Astrocyte of the cerebellum (primary cell): ENCODE data around the gene IGSF21.

Experiments
- DNase-seq: peaks from one replicate; pipeline ENCODE4 v3.0.0-alpha.2; 2011; ENCODE audit warnings: low read depth
- H3K4me3 ChIP-seq: 2 replicates; pipeline ENCODE4 v1.5.1; 2011; ENCODE audit warnings: mild to moderate bottlenecking, low read depth, low read length, moderate library complexity
- in situ Hi-C: cut with HindIII; loops from 2 replicates; pipeline ENCODE4 v1.10.0; 2017; ENCODE audit warnings: low sequenced_read_pairs
- TF ChIP-seq, protein P1 (sequence below): IDR thresholded peaks from 2 replicates; pipeline ENCODE4 v1.5.1; 2012; ENCODE audit warnings: low read length, low read depth, moderate library complexity, mild to moderate bottlenecking; ENCODE audit errors: missing control alignments

IGSF21 gene

GRCh38 chr1:18417316-18418269 is 310.0 kb downstream of the IGSF21 start:
- TF ChIP-seq, protein P1, sequence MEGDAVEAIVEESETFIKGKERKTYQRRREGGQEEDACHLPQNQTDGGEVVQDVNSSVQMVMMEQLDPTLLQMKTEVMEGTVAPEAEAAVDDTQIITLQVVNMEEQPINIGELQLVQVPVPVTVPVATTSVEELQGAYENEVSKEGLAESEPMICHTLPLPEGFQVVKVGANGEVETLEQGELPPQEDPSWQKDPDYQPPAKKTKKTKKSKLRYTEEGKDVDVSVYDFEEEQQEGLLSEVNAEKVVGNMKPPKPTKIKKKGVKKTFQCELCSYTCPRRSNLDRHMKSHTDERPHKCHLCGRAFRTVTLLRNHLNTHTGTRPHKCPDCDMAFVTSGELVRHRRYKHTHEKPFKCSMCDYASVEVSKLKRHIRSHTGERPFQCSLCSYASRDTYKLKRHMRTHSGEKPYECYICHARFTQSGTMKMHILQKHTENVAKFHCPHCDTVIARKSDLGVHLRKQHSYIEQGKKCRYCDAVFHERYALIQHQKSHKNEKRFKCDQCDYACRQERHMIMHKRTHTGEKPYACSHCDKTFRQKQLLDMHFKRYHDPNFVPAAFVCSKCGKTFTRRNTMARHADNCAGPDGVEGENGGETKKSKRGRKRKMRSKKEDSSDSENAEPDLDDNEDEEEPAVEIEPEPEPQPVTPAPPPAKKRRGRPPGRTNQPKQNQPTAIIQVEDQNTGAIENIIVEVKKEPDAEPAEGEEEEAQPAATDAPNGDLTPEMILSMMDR = no peak
- no peak for DNase-seq
- H3K4me3 ChIP-seq = no peak overlapping the region
- in situ Hi-C loops = no loop called here

DNA sequence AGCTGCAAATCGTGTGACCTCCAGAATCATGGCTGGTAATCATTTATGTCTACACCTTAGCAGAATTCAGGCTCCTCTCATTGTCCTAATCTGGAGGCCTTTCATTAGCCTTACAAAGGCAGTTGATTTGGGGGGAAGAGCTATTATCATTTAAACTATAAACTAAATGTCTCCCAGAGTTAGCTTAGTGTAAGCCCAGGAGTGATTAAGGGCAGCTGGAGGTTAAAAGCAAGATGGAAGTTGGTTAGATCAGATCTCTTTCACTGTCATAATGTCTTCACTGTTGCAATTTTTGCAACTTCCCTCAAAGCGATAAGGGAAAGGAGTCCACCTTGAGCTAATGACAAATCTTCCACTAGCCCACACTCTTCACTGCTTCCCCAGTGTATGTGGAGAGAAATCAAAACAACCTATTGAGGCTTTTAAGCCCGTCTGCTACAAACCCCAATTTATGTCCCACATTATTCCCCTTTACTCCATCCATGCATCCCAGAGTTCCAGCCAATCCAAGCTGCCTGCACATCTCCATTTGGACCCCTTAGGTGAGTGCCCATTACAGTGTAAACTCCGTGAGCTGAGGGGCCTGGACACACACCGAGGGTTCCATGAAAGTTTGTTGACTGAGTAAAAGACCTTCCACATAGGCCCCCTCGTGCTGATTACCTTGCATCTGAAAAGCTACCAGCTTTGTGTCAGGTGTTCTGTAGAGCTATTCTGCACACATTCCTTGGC is 311.7 kb downstream of the IGSF21 start:
- DNase-seq = no peak
- H3K4me3 ChIP-seq = no peak overlapping the region
- TF ChIP-seq, protein P1 = no peak
- in situ Hi-C loops = no loop called here

DNA sequence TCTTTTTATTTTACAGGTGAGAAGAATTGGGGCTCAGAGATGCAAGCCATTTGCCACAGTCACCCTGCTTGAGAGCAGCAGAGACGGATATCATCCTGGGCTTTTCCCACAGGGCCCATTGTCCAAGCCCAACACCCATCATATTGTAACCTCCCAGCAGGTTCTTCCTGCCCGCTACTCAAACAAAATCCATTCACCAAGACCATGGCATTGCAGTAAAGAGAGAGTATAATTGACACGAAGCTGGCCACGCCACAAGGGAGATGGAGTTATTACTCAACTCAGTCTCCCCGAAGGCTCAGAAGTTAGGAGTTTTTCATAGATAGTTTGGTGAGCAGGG is 312.2 kb downstream of the IGSF21 start:
- H3K4me3 ChIP-seq = no peak overlapping the region
- in situ Hi-C loops = no loop called here
- TF ChIP-seq, protein P1 = no peak
- DNase-seq = no peak

- DNase-seq = no peak
- TF ChIP-seq, protein P1 = no peak
- no peak overlapping the region for H3K4me3 ChIP-seq
- in situ Hi-C loops = no loop called here
Measured at GRCh38 chr1:18422076-18422777, 314.6 kb downstream of the IGSF21 start.

- no peak overlapping the region for H3K4me3 ChIP-seq
- DNase-seq = no peak
- in situ Hi-C loops = no loop called here
- TF ChIP-seq, protein P1 = no peak
Measured at GRCh38 chr1:18422954-18423353, 315.4 kb downstream of the IGSF21 start.

DNA sequence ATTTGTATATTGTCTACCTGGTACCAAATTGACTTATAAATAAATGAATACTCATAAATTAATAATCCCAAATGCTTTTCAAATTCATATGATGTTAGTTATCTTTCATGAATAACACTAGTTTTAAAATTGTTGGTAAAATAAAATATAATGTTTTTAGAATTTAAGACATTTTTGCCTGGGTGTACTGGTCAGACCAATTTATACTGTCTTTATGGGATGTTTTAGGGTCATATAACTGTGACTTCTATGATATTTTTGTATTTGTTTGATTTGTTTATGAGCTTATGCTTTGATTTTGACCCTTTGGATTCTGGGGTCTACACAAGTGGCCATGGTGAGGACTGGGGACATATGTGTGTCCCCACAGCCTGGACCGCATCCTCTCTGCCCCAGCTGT is 319.0 kb downstream of the IGSF21 start:
- in situ Hi-C loops = no loop called here
- TF ChIP-seq, protein P1 = no peak
- no peak for DNase-seq

More for the DNA sequence above, 319.0 kb downstream of the IGSF21 start:
- H3K4me3 ChIP-seq = no peak overlapping the region
